Esophagus squamous epithelium (tissue), 5 donors: Measurements from ENCODE around the gene FGF14. TPM values are rescaled to one million over a fixed set of nuclear protein-coding genes. Genes with fewer than 3 reads are reported as not detected.

Experiments
- DNase-seq: peaks from one replicate; lab custom pipeline; 2025; lab: John Stamatoyannopoulos, UW
- H3K27ac ChIP-seq, 4 donors: fragments of 200-600 bp; sonication (generic); one replicate each; pipeline ENCODE4 v1.5.1; 2016 to 2019; ENCODE audit warnings: mild to moderate bottlenecking in 1 of 4
- H3K27me3 ChIP-seq, 4 donors: fragments of 200-600 bp; sonication (generic); 1 replicate in 3 of 4; 2 replicates in 1 of 4; pipeline versions ENCODE4 v1.5.1 to v1.6.0; 2017 to 2021; ENCODE audit warnings: antibody characterized with exemption in 1 of 4
- H3K36me3 ChIP-seq, 3 donors: fragments of 200-600 bp; sonication (generic); one replicate each; pipeline ENCODE4 v1.5.1; 2016 to 2019
- H3K4me1 ChIP-seq, 3 donors: fragments of 200-600 bp; sonication (generic); one replicate each; pipeline ENCODE4 v1.5.1; 2017 to 2019
- H3K4me3 ChIP-seq, 4 donors: fragments of 200-600 bp; sonication (generic); 1 replicate in 3 of 4; 2 replicates in 1 of 4; pipeline ENCODE4 v1.5.1; 2016 to 2019; ENCODE audit warnings: mild to moderate bottlenecking in 2 of 4, moderate library complexity in 1 of 4
- H3K9me3 ChIP-seq, 3 donors: fragments of 200-600 bp; sonication (generic); one replicate each; pipeline ENCODE4 v1.5.1; 2016 to 2019
- CTCF ChIP-seq, 6 experiments: fragments of 450-650 bp in 4 of 6; fragments of 200-600 bp in 2 of 6; sonication (generic) in 2 of 6; IDR thresholded peaks; one replicate each; pipeline ENCODE4 v1.5.1; 2016 to 2019; ENCODE audit warnings: antibody characterized with exemption in 6 of 6, mild to moderate bottlenecking in 4 of 6, moderate library complexity in 4 of 6
- POLR2A ChIP-seq, 4 donors: fragments of 450-650 bp; IDR thresholded peaks; one replicate each; pipeline ENCODE4 v1.6.1; 2017; ENCODE audit warnings: antibody characterized with exemption in 4 of 4, mild to moderate bottlenecking in 4 of 4, moderate library complexity in 3 of 4
- WGBS, 2 donors: methylation state at CpG; one replicate each; pipeline ENCODE4 v1.1.5; 2018; 5-methylcytosine and 5-hydroxymethylcytosine counted together
- intact Hi-C: fragments of 100-400 bp; cut with DNase I; formaldehyde crosslinking; loops from one replicate; pipeline ENCODE4 v1.15.0; 2022
- total RNA-seq, 4 donors: library from RNA; depleted of rRNA; stranded (reverse); fragments of >200 nt; gene quantifications; one replicate each; pipeline ENCODE4 v1.1.0, GENCODE V29; 2016
- donor health status: DM: yes; HTN: yes; CAD: no.

FGF14 gene
- total RNA-seq, 4 donors from 2014 or later: 0.11 to 4.2 (median 1.0) TPM

GRCh38 chr13:102405499-102406100 lies 3.8 kb upstream of the FGF14 start:
- TF ChIP-seq POLR2A (IDR thresholded peaks at IDR 0.05) (no peak), CTCF (IDR thresholded peaks at IDR 0.05) (no peak)
- Histone ChIP-seq H3K4me1 (peaks cover 8 to 19% (median 12%) of the 10 kb centered on the region in 3 donors), H3K27ac (no peak overlapping the region), H3K36me3 (no peaks in the 10 kb centered on the region), H3K9me3 (no peaks in the 10 kb centered on the region), H3K4me3 (no peak overlapping the region), H3K27me3 (peaks cover 0 to 17% (median 0%) of the 10 kb centered on the region in 4 donors)
- DNase-seq: no peak
- 59 to 63% methylated on average over 3 of the region's 3 CpGs for WGBS, 2 donors
- intact Hi-C loops: no loop called here

GRCh38 chr13:102402290-102402689 lies 442 bp upstream of the FGF14 start:
- H3K27ac ChIP-seq: peak overlapping the region in 3 of 4 donors; percentile 60 to 79 (median 65)

GRCh38 chr13:102401265-102401664 lies 583 bp downstream of the FGF14 start:
- no peak for DNase-seq
- Histone ChIP-seq H3K4me3 (peak overlapping the region; percentile 52 to 80 (median 60)), H3K27me3 (peaks cover 0 to 30% (median 0%) of the 10 kb centered on the region in 4 donors), H3K36me3 (no peaks in the 10 kb centered on the region), H3K9me3 (no peaks in the 10 kb centered on the region), H3K4me1 (peaks cover 15 to 35% (median 26%) of the 10 kb centered on the region in 3 donors), H3K27ac (peak overlapping the region in 3 of 4 donors; percentile 32 to 79 (median 65))
- intact Hi-C loops: no loop called here
- 3 to 8% methylated on average over 7 of the region's 7 CpGs for WGBS, 2 donors
- no peak for TF ChIP-seq POLR2A (IDR thresholded peaks at IDR 0.05)
- no peak for TF ChIP-seq CTCF (IDR thresholded peaks at IDR 0.05)

More at GRCh38 chr13:102402290-102402689, 442 bp upstream of the FGF14 start:
- peak overlapping the region; percentile 15 to 80 (median 60) for H3K4me3 ChIP-seq
- peaks cover 0 to 30% (median 0%) of the 10 kb centered on the region in 4 donors for H3K27me3 ChIP-seq
- 10 to 80% methylated on average over 2 to 14 of the region's 14 CpGs for WGBS, 2 donors
- no peaks in the 10 kb centered on the region for H3K9me3 ChIP-seq
- no peak for DNase-seq
- H3K4me1 ChIP-seq: peaks cover 15 to 35% (median 26%) of the 10 kb centered on the region in 3 donors
- TF ChIP-seq POLR2A (IDR thresholded peaks at IDR 0.05) (no peak), CTCF (IDR thresholded peaks at IDR 0.05) (no peak)
- H3K36me3 ChIP-seq: no peaks in the 10 kb centered on the region
- intact Hi-C loops: no loop called here

- H3K4me1 ChIP-seq: peaks cover 15 to 37% (median 26%) of the 10 kb centered on the region in 3 donors
- WGBS, 2 donors: 0 to 1% methylated on average over 9 to 14 of the region's 24 CpGs
- no peak for TF ChIP-seq POLR2A (IDR thresholded peaks at IDR 0.05)
- no peak for TF ChIP-seq CTCF (IDR thresholded peaks at IDR 0.05)
- H3K27ac ChIP-seq: peak overlapping the region; percentile 59 to 80 (median 72)
- intact Hi-C loops: no loop called here
- H3K36me3 ChIP-seq: no peaks in the 10 kb centered on the region
- H3K9me3 ChIP-seq: no peaks in the 10 kb centered on the region
- H3K4me3 ChIP-seq: peak overlapping the region; percentile 52 to 80 (median 60)
- H3K27me3 ChIP-seq: peaks cover 0 to 30% (median 0%) of the 10 kb centered on the region in 4 donors
- DNase-seq: no peak
Observed at GRCh38 chr13:102400675-102401145, 1.1 kb downstream of the FGF14 start.
